GM12878 (cell line): ENCODE data around the gene CA11.

ENCODE experiments used
- NRF1 ChIP-seq: conservative IDR thresholded peaks from 2 replicates; pipeline ENCODE4 v1.6.1; 2011; ENCODE audit warnings: mild to moderate bottlenecking, low read depth, low read length, improper control_type of control experiment
- POLR2A ChIP-seq: IDR thresholded peaks from 2 replicates; pipeline ENCODE4 v1.6.1; 2011; ENCODE audit warnings: low read depth, mild to moderate bottlenecking, low read length
- ZNF274 ChIP-seq: IDR thresholded peaks from one replicate; pipeline ENCODE4 v1.8.0; 2011; ENCODE audit not compliant: insufficient read length, insufficient read depth
- TF ChIP-seq, protein P1 (sequence below), 3 experiments: IDR thresholded peaks in 2 of 3; conservative IDR thresholded peaks in 1 of 3; 2 replicates each; pipeline ENCODE4 v1.5.1; 2011; ENCODE audit warnings: low read depth in 3 of 3, low read length in 3 of 3, mild to moderate bottlenecking in 3 of 3, control low read depth in 2 of 3, moderate library complexity in 2 of 3, inconsistent platforms in 1 of 3, mixed read lengths in 1 of 3; ENCODE audit not compliant: control insufficient read depth in 2 of 3, insufficient read depth in 1 of 3; ENCODE audit errors: extremely low read depth in 1 of 3

DNA sequence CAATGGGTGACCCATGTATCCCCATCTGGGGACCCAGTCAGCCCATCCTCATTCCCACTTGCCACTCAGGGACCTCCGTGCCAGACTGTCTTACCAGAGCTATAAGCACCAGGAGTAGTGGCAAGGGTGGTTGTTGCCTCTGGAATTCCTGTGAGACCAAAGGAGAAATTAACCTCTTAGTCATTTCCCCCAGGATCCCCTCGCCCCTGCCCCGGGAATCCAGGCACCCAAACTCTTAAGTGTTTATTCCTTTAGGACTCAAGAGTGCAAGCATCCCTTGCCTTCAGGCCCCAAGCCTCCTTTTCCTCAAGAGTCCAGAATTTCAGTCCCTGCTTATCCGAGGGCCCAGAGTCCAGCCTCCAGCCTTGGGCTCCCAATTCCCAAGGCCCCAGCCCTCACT lies 17.7 kb upstream of the CA11 start:
- TF ChIP-seq, protein P1, sequence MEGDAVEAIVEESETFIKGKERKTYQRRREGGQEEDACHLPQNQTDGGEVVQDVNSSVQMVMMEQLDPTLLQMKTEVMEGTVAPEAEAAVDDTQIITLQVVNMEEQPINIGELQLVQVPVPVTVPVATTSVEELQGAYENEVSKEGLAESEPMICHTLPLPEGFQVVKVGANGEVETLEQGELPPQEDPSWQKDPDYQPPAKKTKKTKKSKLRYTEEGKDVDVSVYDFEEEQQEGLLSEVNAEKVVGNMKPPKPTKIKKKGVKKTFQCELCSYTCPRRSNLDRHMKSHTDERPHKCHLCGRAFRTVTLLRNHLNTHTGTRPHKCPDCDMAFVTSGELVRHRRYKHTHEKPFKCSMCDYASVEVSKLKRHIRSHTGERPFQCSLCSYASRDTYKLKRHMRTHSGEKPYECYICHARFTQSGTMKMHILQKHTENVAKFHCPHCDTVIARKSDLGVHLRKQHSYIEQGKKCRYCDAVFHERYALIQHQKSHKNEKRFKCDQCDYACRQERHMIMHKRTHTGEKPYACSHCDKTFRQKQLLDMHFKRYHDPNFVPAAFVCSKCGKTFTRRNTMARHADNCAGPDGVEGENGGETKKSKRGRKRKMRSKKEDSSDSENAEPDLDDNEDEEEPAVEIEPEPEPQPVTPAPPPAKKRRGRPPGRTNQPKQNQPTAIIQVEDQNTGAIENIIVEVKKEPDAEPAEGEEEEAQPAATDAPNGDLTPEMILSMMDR (IDR thresholded peaks at IDR 0.05 in 2 of 3, conservative IDR thresholded peaks at IDR 0.05 in 1 of 3; ENCODE audit: control insufficient read depth in 2 of 3, extremely low read depth in 1 of 3, insufficient read depth in 1 of 3, low read depth in 3 of 3, low read length in 3 of 3), result no peak
- TF ChIP-seq ZNF274 (no peak), POLR2A (no peak), NRF1 (no peak)
